Gastrocnemius medialis (tissue), 4 donors: ENCODE data around the gene COL23A1. TPM values are rescaled to one million over a fixed set of nuclear protein-coding genes. Genes with fewer than 3 reads are reported as not detected.

ENCODE experiments used
- ATAC-seq, 2 donors: fragments of 150-250 bp; one replicate each; pipeline ENCODE4 v1.9.1; 2016
- DNase-seq, 2 donors: peaks; one replicate each; pipeline ENCODE4 v3.0.0-alpha.2; 2019
- H3K27ac ChIP-seq, 4 donors: fragments of 200-600 bp; sonication (generic); 1 replicate in 1 of 4; 2 replicates in 3 of 4; pipeline ENCODE4 v1.5.1; 2016 to 2018; ENCODE audit warnings: mild to moderate bottlenecking in 2 of 4, moderate library complexity in 1 of 4
- H3K27me3 ChIP-seq, 3 donors: fragments of 200-600 bp; sonication (generic) in 2 of 3; 1 replicate in 1 of 3; 2 replicates in 2 of 3; pipeline versions ENCODE4 v1.5.1 to v1.6.0; 2016 to 2019; ENCODE audit warnings: mild to moderate bottlenecking in 1 of 3, moderate library complexity in 1 of 3
- H3K36me3 ChIP-seq, 2 donors: fragments of 200-600 bp; sonication (generic) in 1 of 2; one replicate each; pipeline ENCODE4 v1.5.1; 2017 to 2018
- H3K4me1 ChIP-seq, 2 donors: fragments of 200-600 bp; sonication (generic) in 1 of 2; one replicate each; pipeline ENCODE4 v1.5.1; 2016 to 2017; ENCODE audit warnings: mild to moderate bottlenecking in 2 of 2
- H3K4me3 ChIP-seq, 4 donors: fragments of 200-600 bp; sonication (generic) in 3 of 4; 1 replicate in 1 of 4; 2 replicates in 3 of 4; pipeline ENCODE4 v1.5.1; 2016 to 2019; ENCODE audit warnings: mild to moderate bottlenecking in 2 of 4
- H3K9me3 ChIP-seq, 3 donors: fragments of 200-600 bp; sonication (generic) in 2 of 3; 1 replicate in 1 of 3; 2 replicates in 2 of 3; pipeline ENCODE4 v1.5.1; 2016 to 2019
- CTCF ChIP-seq, 5 experiments: fragments of 450-650 bp in 3 of 5; fragments of 200-600 bp in 2 of 5; sonication (generic) in 2 of 5; IDR thresholded peaks in 4 of 5; conservative IDR thresholded peaks in 1 of 5; 1 replicate in 4 of 5; 2 replicates in 1 of 5; pipeline ENCODE4 v1.5.1; 2016 to 2019; ENCODE audit warnings: antibody characterized with exemption in 5 of 5, mild to moderate bottlenecking in 3 of 5, moderate library complexity in 3 of 5
- POLR2A ChIP-seq, 2 donors: fragments of 450-650 bp; IDR thresholded peaks; one replicate each; pipeline ENCODE4 v1.6.1; 2017; ENCODE audit warnings: antibody characterized with exemption in 2 of 2, mild to moderate bottlenecking in 2 of 2, moderate library complexity in 2 of 2
- in situ Hi-C, 4 donors: fragments of 200-750 bp; cut with MboI; loops; one replicate each; pipeline versions ENCODE4 v1.15.0 to v1.8.0; 2017; ENCODE audit warnings: low sequenced_read_pairs in 4 of 4
- intact Hi-C: fragments of 100-400 bp; cut with DNase I; formaldehyde crosslinking; loops from one replicate; pipeline ENCODE4 v1.15.1; 2023; ENCODE audit warnings: low total_unique reads
- total RNA-seq, 4 donors: library from RNA; depleted of rRNA; stranded (reverse); fragments of >200 nt; gene quantifications; one replicate each; pipeline versions ENCODE4 v1.1.0 to v1.2.3, GENCODE V29; 2016

COL23A1 gene
- total RNA-seq, 4 donors from 2014 or later = 0.62 to 1.1 (median 0.97) TPM; not detected in 1

GRCh38 chr5:178590924-178591423, 781 bp upstream of the COL23A1 start:
- in situ Hi-C loops = no loop called here
- Histone ChIP-seq H3K36me3 (peaks cover 0 to 15% of the 10 kb centered on the region in 2 donors), H3K27me3 (no peaks in the 10 kb centered on the region), H3K27ac (peak overlapping the region; percentile 70 to 86 (median 78)), H3K9me3 (peaks cover 0 to 16% (median 0%) of the 10 kb centered on the region in 3 donors), H3K4me1 (peaks cover 9 to 23% of the 10 kb centered on the region in 2 donors), H3K4me3 (peak overlapping the region; percentile 53 to 65 (median 58))
- peak; percentile 95 to 98 for ATAC-seq
- intact Hi-C loops = loop anchor here (1.0 to 2.0 kb wide), 6 partner anchors 36 to 358 kb away; partner anchors contain the start of genes CLK4 and PHYKPL
- DNase-seq = peak; percentile 72 to 74
- peak; percentile 10 to 56 for TF ChIP-seq POLR2A (IDR thresholded peaks at IDR 0.05)
- TF ChIP-seq CTCF (IDR thresholded peaks at IDR 0.05 in 4 of 5, conservative IDR thresholded peaks at IDR 0.05 in 1 of 5) = no peak

- peaks cover 9 to 23% of the 10 kb centered on the region in 2 donors for H3K4me1 ChIP-seq
- peak overlapping the region in 1 of 4 donors; percentile 86 for H3K27ac ChIP-seq
- peaks cover 0 to under 1% (median 0%) of the 10 kb centered on the region in 3 donors for H3K9me3 ChIP-seq
- peak overlapping the region; percentile 53 to 65 (median 58) for H3K4me3 ChIP-seq
- peak; percentile 12 for ATAC-seq
- no peak for TF ChIP-seq POLR2A (IDR thresholded peaks at IDR 0.05)
- peak in 2 of 5 experiments; percentile 31 for TF ChIP-seq CTCF (IDR thresholded peaks at IDR 0.05 in 4 of 5, conservative IDR thresholded peaks at IDR 0.05 in 1 of 5)
- peaks cover 0 to 2% (median 0%) of the 10 kb centered on the region in 3 donors for H3K27me3 ChIP-seq
- in situ Hi-C loops = no loop called here
- intact Hi-C loops = loop anchor here (1.0 to 2.0 kb wide), 3 partner anchors 38 to 357 kb away; partner anchors contain the start of gene PHYKPL
- H3K36me3 ChIP-seq = peaks cover 0 to 2% of the 10 kb centered on the region in 2 donors
- DNase-seq = peak in 1 of 2 donors; percentile 27
Measured at GRCh38 chr5:178589180-178590140, 733 bp downstream of the COL23A1 start.

GRCh38 chr5:178588769-178589168, 1.4 kb downstream of the COL23A1 start:
- peaks cover 9 to 23% of the 10 kb centered on the region in 2 donors for H3K4me1 ChIP-seq
- H3K9me3 ChIP-seq = no peaks in the 10 kb centered on the region
- in situ Hi-C loops = no loop called here
- peaks cover 0 to 2% (median 0%) of the 10 kb centered on the region in 3 donors for H3K27me3 ChIP-seq
- DNase-seq (no peak), ATAC-seq (no peak)
- no peaks in the 10 kb centered on the region for H3K36me3 ChIP-seq
- no peak overlapping the region for H3K27ac ChIP-seq
- no peak for TF ChIP-seq CTCF (IDR thresholded peaks at IDR 0.05 in 4 of 5, conservative IDR thresholded peaks at IDR 0.05 in 1 of 5)
- no peak overlapping the region for H3K4me3 ChIP-seq
- intact Hi-C loops = no loop called here

- DNase-seq (no peak), ATAC-seq (no peak)
- in situ Hi-C loops (no loop called here), intact Hi-C loops (no loop called here)
- Histone ChIP-seq H3K4me3 (no peak overlapping the region), H3K36me3 (no peaks in the 10 kb centered on the region), H3K9me3 (no peaks in the 10 kb centered on the region), H3K27me3 (peaks cover 0 to 2% (median 0%) of the 10 kb centered on the region in 3 donors), H3K4me1 (peaks cover 9 to 23% of the 10 kb centered on the region in 2 donors), H3K27ac (no peak overlapping the region)
- TF ChIP-seq CTCF (IDR thresholded peaks at IDR 0.05 in 4 of 5, conservative IDR thresholded peaks at IDR 0.05 in 1 of 5) = no peak
- TF ChIP-seq POLR2A (IDR thresholded peaks at IDR 0.05) = no peak
Measured at GRCh38 chr5:178587763-178588611, 2.2 kb downstream of the COL23A1 start.
